GM12865 (cell line): ENCODE measurements around the gene PRSS53.

ENCODE experiments used
- DNase-seq: peaks from one replicate; pipeline ENCODE4 v3.0.0; 2010; ENCODE audit warnings: low read depth
- H3K4me3 ChIP-seq: 2 replicates; pipeline ENCODE4 v1.5.1; 2011; ENCODE audit warnings: mild to moderate bottlenecking, low read depth, low read length, control low read depth
- CTCF ChIP-seq: IDR thresholded peaks from 2 replicates; pipeline ENCODE4 v1.5.1; 2011; ENCODE audit warnings: low read length, control low read depth, low read depth, inconsistent platforms; ENCODE audit not compliant: insufficient read depth; ENCODE audit errors: missing control alignments

PRSS53 gene

GRCh38 chr16:31089199-31089598, 456 bp upstream of the PRSS53 start:
- TF ChIP-seq CTCF, result no peak
- H3K4me3 ChIP-seq, result no peak overlapping the region
- DNase-seq, result no peak

- DNase-seq, result no peak
- no peak for TF ChIP-seq CTCF
- H3K4me3 ChIP-seq, result no peak overlapping the region
Observed at GRCh38 chr16:31087971-31088370, 772 bp downstream of the PRSS53 start.

DNA sequence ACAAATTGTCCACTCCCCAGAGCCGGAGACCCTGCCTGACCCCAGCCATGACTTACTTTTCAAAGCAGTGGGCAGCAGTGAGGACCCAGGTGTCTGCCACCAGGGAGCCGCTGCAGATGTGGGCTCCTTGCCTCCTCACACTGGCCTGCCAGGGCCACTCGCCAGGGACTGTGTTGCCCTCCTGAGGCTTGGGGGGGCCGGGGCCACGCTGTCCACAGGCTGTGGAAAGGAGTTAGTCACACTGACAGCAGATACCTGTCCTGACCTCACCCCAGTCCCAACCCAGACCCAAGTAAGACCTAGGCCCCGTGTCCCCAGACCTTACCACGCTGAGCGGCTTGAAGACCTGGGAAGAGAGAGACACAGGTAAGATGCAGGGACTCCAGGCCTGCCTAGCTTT, 1.3 kb downstream of the PRSS53 start:
- H3K4me3 ChIP-seq, result no peak overlapping the region
- no peak for TF ChIP-seq CTCF
- DNase-seq, result no peak

DNA sequence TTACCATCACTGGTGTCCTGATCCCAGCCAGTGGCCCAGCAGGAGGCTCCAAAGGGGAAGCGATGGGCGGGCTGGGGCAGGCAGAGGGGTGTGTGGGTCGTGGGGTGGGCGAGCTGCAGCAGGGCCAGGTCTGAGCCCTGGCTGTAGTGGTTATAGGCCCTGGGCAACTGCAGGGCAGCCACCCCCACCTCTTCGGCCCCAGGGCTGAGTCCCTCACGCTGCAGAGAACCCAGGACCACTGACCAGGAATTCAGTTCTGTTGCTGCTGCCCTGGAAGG, 2.2 kb downstream of the PRSS53 start:
- no peak overlapping the region for H3K4me3 ChIP-seq
- no peak for TF ChIP-seq CTCF
- DNase-seq, result no peak

DNA sequence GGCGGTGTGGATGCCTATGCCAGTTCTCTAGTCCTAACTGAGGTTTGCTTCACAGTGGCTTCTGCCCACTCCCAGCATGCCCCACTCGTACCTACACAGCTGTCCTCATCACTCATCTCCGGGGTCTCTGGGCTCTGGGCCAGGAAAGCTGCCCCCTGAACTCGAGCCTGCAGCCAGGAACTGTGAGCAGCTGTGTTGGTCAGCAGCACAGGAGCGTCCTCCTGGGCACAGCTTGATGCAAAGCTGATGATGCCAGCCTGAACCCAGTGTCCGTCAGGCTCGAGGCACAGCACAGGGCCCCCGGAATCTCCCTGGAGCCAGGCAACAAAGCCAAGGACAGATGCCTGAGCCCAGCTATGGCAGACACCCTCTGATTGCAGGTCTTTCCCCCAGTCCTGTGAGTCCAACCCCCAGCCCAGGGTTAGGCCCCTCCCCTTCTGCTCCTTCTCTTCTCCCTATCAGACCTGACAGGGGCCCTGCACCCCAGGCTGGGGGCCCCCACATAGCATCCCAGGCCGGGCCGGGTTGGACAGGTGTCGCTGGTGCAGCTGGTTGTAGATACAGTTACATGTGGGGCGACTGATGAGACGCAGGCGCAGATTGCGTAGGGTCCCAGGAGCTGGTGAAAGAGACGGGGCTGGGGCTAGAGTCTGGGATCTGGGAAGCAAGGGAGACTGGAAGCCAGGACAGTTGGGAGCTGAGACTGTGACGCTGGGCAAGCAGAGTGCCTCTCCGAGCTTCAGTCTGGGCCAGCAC, 2.7 kb downstream of the PRSS53 start:
- no peak for DNase-seq

GRCh38 chr16:31085411-31085810, 3.3 kb downstream of the PRSS53 start:
- no peak for TF ChIP-seq CTCF
- no peak overlapping the region for H3K4me3 ChIP-seq
- DNase-seq, result no peak

More for the DNA sequence above, 2.7 kb downstream of the PRSS53 start:
- H3K4me3 ChIP-seq, result no peak overlapping the region
- no peak for TF ChIP-seq CTCF

GRCh38 chr16:31084584-31085302, 4.0 kb downstream of the PRSS53 start:
- no peak for TF ChIP-seq CTCF
- DNase-seq, result no peak
- H3K4me3 ChIP-seq, result no peak overlapping the region
